Pancreas (tissue), 10 donors: ENCODE measurements around the gene PDHB. TPM values are rescaled to one million over a fixed set of nuclear protein-coding genes. Genes with fewer than 3 reads are reported as not detected.

Experiments
- ATAC-seq, 4 donors: fragments of 200-7000 bp; cut with Tn5 transposase; one replicate each; pipeline versions ENCODE4 v1.8.0 to v1.9.1; 2020; ENCODE audit warnings: mild to moderate bottlenecking in 4 of 4, moderate library complexity in 4 of 4
- DNase-seq, 6 donors: peaks; one replicate each; pipeline ENCODE4 v3.0.0-alpha.2; 2020
- FAIRE-seq: peaks from 2 replicates; lab custom pipeline; 2012; peaks lifted over from hg19 to GRCh38; lab: Jason Lieb, UNC
- H3K27ac ChIP-seq, 4 donors: fragments of 200-600 bp; sonication (generic); 1 replicate in 3 of 4; 2 replicates in 1 of 4; pipeline versions ENCODE4 v1.5.0 to v1.8.0; 2020
- H3K27me3 ChIP-seq, 4 donors: fragments of 200-600 bp; one replicate each; pipeline ENCODE4 v1.8.0; 2021
- H3K36me3 ChIP-seq, 3 donors: fragments of 200-600 bp; sonication (generic) in 1 of 3; one replicate each; pipeline versions ENCODE4 v1.5.0 to v1.8.0; 2020 to 2021
- H3K4me1 ChIP-seq, 3 donors: fragments of 200-600 bp; one replicate each; pipeline ENCODE4 v1.8.0; 2021
- H3K4me3 ChIP-seq, 4 donors: fragments of 200-600 bp; sonication (generic) in 2 of 4; one replicate each; pipeline versions ENCODE4 v1.5.0 to v1.8.0; 2020 to 2021
- H3K9me3 ChIP-seq, 4 donors: fragments of 200-600 bp; one replicate each; pipeline ENCODE4 v1.8.0; 2021
- WGBS, 2 donors: extraction: QIAGEN DNeasy Blood & Tissue Kit; methylation state at CpG; one replicate each; pipeline ENCODE4 v1.1.7; 2013; 5-methylcytosine and 5-hydroxymethylcytosine counted together
- intact Hi-C, 3 donors: fragments of 100-400 bp; cut with DNase I; formaldehyde crosslinking; loops; one replicate each; pipeline versions ENCODE4 v1.11.1 to v1.14.2; 2022
- polyA plus RNA-seq, 2 donors: library from polyadenylated mRNA; stranded (reverse); fragments of 200-250 nt; gene quantifications; one replicate each; pipeline ENCODE4 v1.2.3, GENCODE V29; 2013
- total RNA-seq, 6 donors: library from RNA; stranded (reverse); fragmentation: NEBNext Ultra II Directional in 4 of 6; extraction: Animal tissue kit (Norgen Biotek cat#: 25700) in 4 of 6; gene quantifications; one replicate each; pipeline versions ENCODE4 v1.2.1 to v1.2.4, GENCODE V29; 2021 to 2023
- TF ChIP-seq, protein P1 (sequence below), 4 donors: fragments of 200-600 bp; sonication (generic) in 3 of 4; IDR thresholded peaks; one replicate each; pipeline versions ENCODE4 v1.5.0 to v1.8.0; 2021; ENCODE audit warnings: antibody characterized with exemption in 4 of 4
- donor health status: healthy with polysubstance abuse.
- donor health status: DM: no; HTN: no; CAD: no; lungs with moderate emphysema.
- donor health status: DM: no; HTN: no; CAD: no.
- donor health status: control.
- donor health status: control.
- donor health status: Bipolar disorder and iron deficiency.
- donor health status: DM: yes; HTN: yes; CAD: no.
- donor health status: DM: no; HTN: no; CAD: no.
- donor health status: DM: no; HTN: no; CAD: no.
- donor health status: DM: yes; HTN: yes; CAD: no.

The PDHB gene
- 10 to 100 TPM; 17.7 to 26.8 (median 23.9) TPM for total RNA-seq
- polyA plus RNA-seq, result 10 to 100 TPM; 31.1 to 44.9 TPM

DNA sequence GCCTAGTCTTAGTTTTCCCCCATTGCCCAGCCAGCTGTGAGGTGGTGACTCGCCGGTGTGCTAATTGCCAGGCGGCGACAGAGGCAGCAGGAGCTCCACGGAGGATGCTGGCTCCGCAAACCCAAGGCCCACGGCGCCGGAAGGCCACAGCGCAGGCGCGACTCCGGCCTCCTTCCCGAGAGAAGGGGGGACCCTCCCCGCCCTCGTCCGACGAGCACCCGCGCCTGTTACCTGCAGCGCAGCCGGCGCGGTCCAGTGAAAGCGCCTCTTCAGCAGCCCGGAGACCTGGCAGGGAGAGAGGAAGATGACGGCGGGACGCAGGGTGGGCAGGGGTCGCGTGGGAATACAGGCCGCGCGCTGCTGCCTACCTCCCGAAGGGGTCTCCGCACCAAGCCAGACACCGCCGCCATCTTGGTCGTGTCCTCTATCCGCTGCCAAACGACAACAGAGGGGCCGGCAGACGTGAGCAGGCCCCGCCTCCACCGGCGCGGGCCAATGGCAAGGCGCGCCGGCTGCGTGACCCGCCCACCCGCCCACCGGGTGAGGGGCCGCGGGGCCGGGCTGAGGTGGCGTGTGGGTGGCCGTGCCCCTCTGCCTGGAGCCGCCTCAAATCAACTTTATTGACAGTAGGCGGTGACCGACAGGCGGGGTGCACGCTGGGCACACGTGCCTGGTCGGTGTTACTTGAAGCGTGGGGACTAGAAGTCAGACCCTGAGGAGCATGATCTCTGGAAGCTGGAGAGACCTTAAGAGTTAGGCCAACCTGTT is at the start of gene PDHB:
PDHB (minus strand) TSS at position 433 of the 768 bp plus-strand sequence; CDS start at position 410, 23 bp downstream.
- no peaks in the 10 kb centered on the region for H3K9me3 ChIP-seq
- TF ChIP-seq, protein P1, sequence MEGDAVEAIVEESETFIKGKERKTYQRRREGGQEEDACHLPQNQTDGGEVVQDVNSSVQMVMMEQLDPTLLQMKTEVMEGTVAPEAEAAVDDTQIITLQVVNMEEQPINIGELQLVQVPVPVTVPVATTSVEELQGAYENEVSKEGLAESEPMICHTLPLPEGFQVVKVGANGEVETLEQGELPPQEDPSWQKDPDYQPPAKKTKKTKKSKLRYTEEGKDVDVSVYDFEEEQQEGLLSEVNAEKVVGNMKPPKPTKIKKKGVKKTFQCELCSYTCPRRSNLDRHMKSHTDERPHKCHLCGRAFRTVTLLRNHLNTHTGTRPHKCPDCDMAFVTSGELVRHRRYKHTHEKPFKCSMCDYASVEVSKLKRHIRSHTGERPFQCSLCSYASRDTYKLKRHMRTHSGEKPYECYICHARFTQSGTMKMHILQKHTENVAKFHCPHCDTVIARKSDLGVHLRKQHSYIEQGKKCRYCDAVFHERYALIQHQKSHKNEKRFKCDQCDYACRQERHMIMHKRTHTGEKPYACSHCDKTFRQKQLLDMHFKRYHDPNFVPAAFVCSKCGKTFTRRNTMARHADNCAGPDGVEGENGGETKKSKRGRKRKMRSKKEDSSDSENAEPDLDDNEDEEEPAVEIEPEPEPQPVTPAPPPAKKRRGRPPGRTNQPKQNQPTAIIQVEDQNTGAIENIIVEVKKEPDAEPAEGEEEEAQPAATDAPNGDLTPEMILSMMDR (IDR thresholded peaks at IDR 0.05), result no peak
- DNase-seq (peak; percentile 89 to 96 (median 92)), ATAC-seq (peak; percentile 96 to 99 (median 96)), FAIRE-seq (no peak)
- 0% methylated on average over 55 to 67 of the region's 67 CpGs for WGBS, 2 donors
- H3K27ac ChIP-seq, result peak within 1 kb of the TSS; percentile 72 to 88 (median 80)
- H3K4me1 ChIP-seq, result peaks cover 8 to 9% (median 9%) of the 10 kb centered on the region in 3 donors
- peak within 1 kb of the TSS; percentile 60 to 89 (median 68) for H3K4me3 ChIP-seq
- peaks cover 4 to 30% (median 25%) of the 10 kb centered on the region in 3 donors for H3K36me3 ChIP-seq
- intact Hi-C loops, result no loop called here
- no peaks in the 10 kb centered on the region for H3K27me3 ChIP-seq

DNA sequence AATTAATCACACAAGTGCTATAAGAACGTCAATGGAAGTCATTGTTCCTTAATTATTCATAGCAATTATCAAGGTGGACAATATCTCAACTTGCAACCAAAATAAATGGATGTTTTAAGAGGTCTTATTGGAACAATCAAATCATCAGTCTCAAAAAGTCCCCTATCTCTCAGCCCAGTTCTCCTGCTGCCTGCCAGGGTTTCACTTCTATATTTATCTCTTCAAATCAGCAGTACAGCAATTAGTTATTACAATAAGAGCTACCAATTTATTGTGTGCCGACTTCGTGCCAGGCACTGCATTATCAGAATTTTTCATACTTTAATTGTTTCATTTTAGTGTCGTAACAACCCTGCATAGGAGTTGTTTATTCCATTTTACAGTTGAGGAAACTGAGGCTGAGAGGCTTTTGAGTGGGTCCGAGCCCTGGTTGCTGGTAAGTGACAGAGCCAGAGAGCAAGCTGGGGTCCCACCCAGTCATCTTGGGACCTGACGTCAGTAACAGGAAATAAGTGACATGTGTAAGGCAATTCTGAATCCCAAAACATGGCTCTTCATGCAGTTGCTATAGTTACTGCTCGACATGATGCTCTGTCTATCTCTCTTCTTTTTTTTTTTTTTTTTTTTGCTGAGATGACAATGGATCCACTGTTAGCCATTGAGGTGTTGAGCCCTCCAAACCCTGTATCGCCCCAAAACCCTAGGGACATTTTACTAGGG is 49.4 kb upstream of the PDHB start:
- 41 to 55% methylated on average over 8 of the region's 8 CpGs for WGBS, 2 donors
- ATAC-seq, result no peak
- H3K27ac ChIP-seq, result no peak overlapping the region

DNA sequence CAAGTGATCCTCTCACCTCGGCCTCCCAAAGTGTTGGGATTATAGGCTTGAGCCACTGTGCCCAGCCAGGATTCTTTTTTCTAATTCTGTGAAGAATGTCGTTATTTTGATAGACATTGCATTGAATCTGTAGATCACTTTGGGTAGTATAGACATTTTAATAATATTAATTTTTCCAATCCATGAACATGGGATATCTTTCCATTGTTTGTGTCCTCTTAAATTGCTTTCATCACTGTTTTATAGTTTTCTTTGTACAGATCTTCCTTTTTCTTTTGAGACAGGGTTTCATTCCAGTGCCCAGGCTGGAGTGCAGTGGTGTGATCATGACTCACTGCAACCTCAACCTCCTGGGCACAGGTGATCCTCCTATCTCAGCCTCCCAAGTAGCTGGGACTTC is 46.7 kb upstream of the PDHB start:
- H3K36me3 ChIP-seq, result no peaks in the 10 kb centered on the region
- no peaks in the 10 kb centered on the region for H3K9me3 ChIP-seq
- H3K4me1 ChIP-seq, result no peaks in the 10 kb centered on the region
- WGBS, 2 donors, result 84% methylated on average over 2 of the region's 2 CpGs
- ATAC-seq (no peak), FAIRE-seq (no peak), DNase-seq (no peak)
- intact Hi-C loops, result no loop called here
- no peaks in the 10 kb centered on the region for H3K27me3 ChIP-seq
- H3K4me3 ChIP-seq, result no peak overlapping the region
- no peak overlapping the region for H3K27ac ChIP-seq
- TF ChIP-seq, protein P1 (IDR thresholded peaks at IDR 0.05), result no peak

More for the DNA sequence above, 49.4 kb upstream of the PDHB start:
- H3K36me3 ChIP-seq, result no peaks in the 10 kb centered on the region
- intact Hi-C loops, result no loop called here
- TF ChIP-seq, protein P1 (IDR thresholded peaks at IDR 0.05), result no peak
- no peaks in the 10 kb centered on the region for H3K9me3 ChIP-seq
- FAIRE-seq (no peak), DNase-seq (no peak)
- no peaks in the 10 kb centered on the region for H3K27me3 ChIP-seq
- H3K4me3 ChIP-seq, result no peak overlapping the region
- H3K4me1 ChIP-seq, result peaks cover 0 to 4% (median 0%) of the 10 kb centered on the region in 3 donors

DNA sequence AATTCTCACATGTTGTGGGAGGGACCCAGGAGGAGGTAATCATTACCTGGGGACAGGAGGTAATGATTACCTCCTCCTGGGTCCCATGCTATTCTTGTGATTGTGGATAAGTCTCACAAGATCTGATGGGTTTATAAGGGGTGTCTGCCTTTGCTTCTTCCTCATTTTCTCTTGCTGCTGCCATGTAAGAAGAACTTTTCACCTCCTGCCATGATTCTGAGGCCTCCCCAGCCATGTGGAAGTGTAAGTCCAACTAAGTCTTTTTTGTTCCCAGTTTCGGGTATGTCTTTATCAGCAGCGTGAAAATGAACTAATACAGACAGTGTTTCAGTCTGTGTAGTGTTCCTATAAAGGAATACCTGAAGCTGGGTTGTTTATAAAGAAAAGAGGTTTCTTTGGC is 45.1 kb upstream of the PDHB start:
- TF ChIP-seq, protein P1 (IDR thresholded peaks at IDR 0.05), result no peak
- Histone ChIP-seq H3K4me1 (no peaks in the 10 kb centered on the region), H3K27ac (no peak overlapping the region), H3K27me3 (no peaks in the 10 kb centered on the region), H3K9me3 (no peaks in the 10 kb centered on the region), H3K4me3 (no peak overlapping the region), H3K36me3 (no peaks in the 10 kb centered on the region)
- 83 to 98% methylated on average over 2 of the region's 2 CpGs for WGBS, 2 donors
- intact Hi-C loops, result no loop called here
- FAIRE-seq (no peak), ATAC-seq (no peak), DNase-seq (no peak)
